ENCODE measurements around the gene PYROXD2. TPM values are rescaled to one million over a fixed set of nuclear protein-coding genes. Genes with fewer than 3 reads are reported as not detected.

Gene PYROXD2
- total and polyA plus RNA-seq, 2 of the 8 experiments (the other 6 are each of a cell fraction or from before 2014, with no cell fraction given): 3.2 to 5.4 TPM

GRCh38 chr10:98337484-98337883, 77.5 kb downstream of the PYROXD2 start:
- Histone ChIP-seq H3K79me1 (ENCODE audit: low read depth, low read length) (no peaks in the 10 kb centered on the region), H3K4me3 (ENCODE audit: extremely low read depth in 1 of 4, insufficient read depth in 2 of 4, low read depth in 3 of 4, low read length in 4 of 4) (no peak overlapping the region), H3K27me3 (replicated peaks in 1 of 4; ENCODE audit: control insufficient read depth in 3 of 4, extremely low read depth in 1 of 4, insufficient read depth in 3 of 4, low read length in 3 of 4) (no peaks in the 10 kb centered on the region), H2BK20ac (ENCODE audit: low read length) (no peak overlapping the region), H3K79me2 (ENCODE audit: control insufficient read depth in 1 of 2, insufficient read depth in 2 of 2, low read length in 2 of 2) (no peaks in the 10 kb centered on the region), H3K18ac (ENCODE audit: extremely low read depth, low read length) (no peak overlapping the region), H3K23me2 (ENCODE audit: low read depth, low read length) (no peaks in the 10 kb centered on the region), H2BK120ac (replicated peaks; ENCODE audit: low read depth, low read length) (no peak overlapping the region), H4K20me1 (replicated peaks in 1 of 2; ENCODE audit: control insufficient read depth in 1 of 2, insufficient read depth in 2 of 2, low read length in 2 of 2) (no peaks in the 10 kb centered on the region), H3K4me2 (ENCODE audit: insufficient read depth in 1 of 2, low read depth in 2 of 2, low read length in 2 of 2) (no peak overlapping the region), H3K9ac (replicated peaks in 1 of 4; ENCODE audit: extremely low read depth in 1 of 4, low read depth in 3 of 4, low read length in 3 of 4) (no peak overlapping the region), H4K5ac (ENCODE audit: insufficient read length, low read depth, low read length) (no peak overlapping the region), H4K8ac (ENCODE audit: extremely low read depth, insufficient read depth, low read length) (no peak overlapping the region), H2AK5ac (ENCODE audit: low read depth, low read length) (no peak overlapping the region), H3K4ac (replicated peaks; ENCODE audit: insufficient read length, low read depth, low read length) (no peak overlapping the region), H3K56ac (replicated peaks; ENCODE audit: insufficient read length, low read depth, low read length) (no peak overlapping the region), H2BK5ac (ENCODE audit: low read depth, low read length) (no peak overlapping the region), H2AFZ (ENCODE audit: low read length) (no peak overlapping the region), H3K27ac (ENCODE audit: low read depth, low read length) (no peak overlapping the region), H4K91ac (replicated peaks; ENCODE audit: insufficient read length, low read length) (no peak overlapping the region), H2BK15ac (ENCODE audit: low read length) (no peak overlapping the region), H3K4me1 (replicated peaks in 1 of 4; ENCODE audit: control insufficient read depth in 3 of 4, insufficient read depth in 4 of 4, low read length in 3 of 4) (no peaks in the 10 kb centered on the region), H2BK12ac (ENCODE audit: low read depth, low read length) (no peak overlapping the region), H3K23ac (ENCODE audit: insufficient read length) (no peak overlapping the region), H3K9me3 (ENCODE audit: insufficient read depth in 2 of 2, low read depth in 1 of 2, low read length in 1 of 2) (no peaks in the 10 kb centered on the region), H3K14ac (ENCODE audit: insufficient read length) (no peak overlapping the region), H3K36me3 (ENCODE audit: control insufficient read depth in 2 of 4, insufficient read depth in 4 of 4, low read length in 3 of 4) (no peaks in the 10 kb centered on the region)
- no peak for TF ChIP-seq POLR2AphosphoS5 (IDR thresholded peaks at IDR 0.05; ENCODE audit: low read depth, low read length)
- no peak for TF ChIP-seq CTBP2 (IDR thresholded peaks at IDR 0.05; ENCODE audit: borderline replicate concordance, insufficient read depth, insufficient read length, low read length)
- TF ChIP-seq SIRT6 (IDR thresholded peaks at IDR 0.05; ENCODE audit: low read length): no peak
- no peak for TF ChIP-seq NRF1 (IDR thresholded peaks at IDR 0.05; ENCODE audit: low read depth, low read length)
- TF ChIP-seq EGR1 (IDR thresholded peaks at IDR 0.05; ENCODE audit: borderline replicate concordance, low read depth, low read length): no peak
- TF ChIP-seq RNF2 (IDR thresholded peaks at IDR 0.05; ENCODE audit: borderline replicate concordance, low read depth, low read length, missing control alignments, poor library complexity, severe bottlenecking): no peak
- no peak for TF ChIP-seq RBBP5 (IDR thresholded peaks at IDR 0.05; ENCODE audit: borderline replicate concordance, low read depth, low read length)
- no peak for TF ChIP-seq KDM5A (IDR thresholded peaks at IDR 0.05; ENCODE audit: low read length)
- no peak for TF ChIP-seq SAP30 (IDR thresholded peaks at IDR 0.05; ENCODE audit: insufficient read depth, insufficient replicate concordance, low read length)
- TF ChIP-seq POLR2A (IDR thresholded peaks at IDR 0.05; ENCODE audit: control extremely low read depth in 1 of 2, low read depth in 2 of 2, low read length in 2 of 2): no peak
- no peak for TF ChIP-seq ASH2L (IDR thresholded peaks at IDR 0.05; ENCODE audit: low read length)
- 82% methylated on average over 8 of the region's 8 CpGs; no CpG with 5 or more reads in 1 of the 2 experiments for WGBS, 2 experiments (ENCODE audit: extremely low coverage in 1 of 2, insufficient coverage in 1 of 2, insufficient read length in 1 of 2, insufficient replicate concordance in 2 of 2, low coverage in 1 of 2, low lambda C conversion rate in 2 of 2, missing lambda C conversion rate in 1 of 2)
- POLR2A ChIA-PET (ENCODE audit: partially characterized antibody): no interaction called here
- CTCF ChIA-PET (ENCODE audit: partially characterized antibody): interaction anchor here (0.9 to 2.0 kb wide), 5 partner anchors 11 to 75 kb away, joined by 3 to 7 read pairs (median 5); no protein-coding TSS in a partner anchor
- FAIRE-seq: no peak
- DNase-seq (ENCODE audit: low read depth in 1 of 2, low spot score in 2 of 2): no peak

All from H1 (cell line).